ENCODE results near the gene RERG.
"Not testable (repeated sequence)": the region's sequence is repeated elsewhere in the genome, so short reads cannot be mapped to it uniquely, and the experiment has no call there.

GRCh38 chr12:15077751-15078150 lies 143.5 kb downstream of the RERG start:
- not testable (repeated sequence) for TF ChIP-seq POLR2A (IDR thresholded peaks at IDR 0.05); CTCF (IDR thresholded peaks at IDR 0.05 in 4 of 5, conservative IDR thresholded peaks at IDR 0.05 in 1 of 5)

All from gastrocnemius medialis (tissue), 4 donors.